ENCODE measurements around the gene LIN7C. TPM values are rescaled to one million over a fixed set of nuclear protein-coding genes. Genes with fewer than 3 reads are reported as not detected.

LIN7C gene
- total RNA-seq, 1 experiment from 2014 or later: 131 TPM

DNA sequence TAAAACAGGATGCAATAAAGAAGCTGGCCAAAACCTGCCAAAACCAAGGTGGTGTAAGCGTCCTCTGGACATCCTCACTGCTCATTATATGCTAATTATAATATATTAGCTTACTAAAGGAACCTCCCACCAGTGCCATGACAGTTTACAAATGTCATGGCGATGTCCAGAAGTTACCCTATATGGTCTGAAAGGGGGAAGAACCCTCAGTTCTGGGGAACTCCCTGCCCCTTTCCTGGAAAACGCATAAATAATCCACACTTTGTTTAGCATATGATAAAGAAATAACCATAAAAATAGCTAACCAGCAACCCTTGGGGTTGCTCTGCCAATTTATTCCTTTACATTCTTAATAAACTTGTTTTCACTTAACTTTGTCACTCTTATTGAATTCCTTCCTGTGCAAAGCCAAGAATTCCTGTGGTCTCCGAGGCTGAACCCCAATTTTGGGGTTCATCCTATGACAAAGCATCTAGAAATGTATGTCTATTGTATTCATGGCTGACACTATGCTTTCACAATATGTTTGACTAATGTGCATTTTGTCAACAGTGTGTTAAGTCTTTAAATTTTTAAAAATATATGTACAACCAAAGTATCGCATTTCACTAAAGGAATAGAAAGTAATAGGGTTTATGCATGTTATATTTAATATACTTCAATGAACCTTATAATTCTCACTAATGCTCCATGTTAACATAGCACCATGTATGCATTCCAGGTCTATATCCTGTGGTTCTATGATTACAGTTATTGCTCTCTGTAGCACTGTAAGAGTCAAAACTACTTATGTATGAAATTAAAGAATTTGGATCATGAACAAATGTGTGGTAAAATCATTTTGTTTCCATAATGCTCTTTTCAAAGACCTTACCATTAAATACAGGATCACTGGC, 59.0 kb downstream of the LIN7C start:
- H3K36me3 ChIP-seq (ENCODE audit: insufficient read depth, low read length, poor library complexity, severe bottlenecking): no peaks in the 10 kb centered on the region
- ChIA-PET POLR2A (ENCODE audit: low non-redundant PET) (no interaction called here), CTCF (no interaction called here)
- H3K27me3 ChIP-seq (replicated peaks; ENCODE audit: insufficient read depth, low read depth, low read length, poor library complexity): no peaks in the 10 kb centered on the region
- DNase-seq (ENCODE audit: low spot score): no peak
- H3K9me3 ChIP-seq (ENCODE audit: low read depth, low read length, poor library complexity, severe bottlenecking): no peaks in the 10 kb centered on the region
- H3K27ac ChIP-seq (ENCODE audit: low read depth, low read length, poor library complexity, severe bottlenecking): no peak overlapping the region
- peaks cover 40% of the 10 kb centered on the region for H3K4me1 ChIP-seq (ENCODE audit: insufficient read depth, low read length, poor library complexity, severe bottlenecking)
- TF ChIP-seq EZH2 (IDR thresholded peaks at IDR 0.05; ENCODE audit: borderline replicate concordance, low read depth, low read length, poor library complexity, severe bottlenecking) (no peak), CTCF (conservative IDR thresholded peaks at IDR 0.05; ENCODE audit: low read depth, low read length) (no peak)
- no TSS peak for BruUV-seq (replicated peaks)
- H3K4me3 ChIP-seq (ENCODE audit: low read depth, low read length, poor library complexity, severe bottlenecking): no peak overlapping the region
- intact Hi-C loops (cut with micrococcal nuclease; ENCODE audit: unreplicated experiment): no loop called here

DNA sequence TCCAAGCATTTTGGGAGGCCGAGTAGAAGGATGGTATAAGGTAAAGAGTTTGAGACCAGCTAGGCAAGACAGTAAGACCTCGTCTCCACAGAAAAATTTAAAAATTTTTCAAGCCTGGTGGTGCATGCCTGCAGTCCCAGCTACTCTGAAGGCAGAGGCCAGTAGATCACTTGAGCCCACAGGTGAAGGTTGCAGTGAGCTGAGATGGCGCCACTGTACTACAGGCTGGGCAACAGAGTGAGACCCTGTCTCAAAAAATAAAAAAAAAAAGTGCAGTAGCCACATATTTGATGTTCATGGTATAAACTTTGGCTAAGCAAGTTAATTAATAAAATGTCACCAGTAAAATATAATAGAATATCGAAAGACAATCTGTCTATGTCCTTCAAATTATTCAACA, 60.9 kb downstream of the LIN7C start:
- no peak for TF ChIP-seq CTCF (conservative IDR thresholded peaks at IDR 0.05; ENCODE audit: low read depth, low read length)
- TF ChIP-seq EZH2 (IDR thresholded peaks at IDR 0.05; ENCODE audit: borderline replicate concordance, low read depth, low read length, poor library complexity, severe bottlenecking): no peak
- Histone ChIP-seq H3K27ac (ENCODE audit: low read depth, low read length, poor library complexity, severe bottlenecking) (no peak overlapping the region), H3K36me3 (ENCODE audit: insufficient read depth, low read length, poor library complexity, severe bottlenecking) (no peaks in the 10 kb centered on the region), H3K27me3 (replicated peaks; ENCODE audit: insufficient read depth, low read depth, low read length, poor library complexity) (no peaks in the 10 kb centered on the region), H3K4me1 (ENCODE audit: insufficient read depth, low read length, poor library complexity, severe bottlenecking) (peaks cover 23% of the 10 kb centered on the region), H3K4me3 (ENCODE audit: low read depth, low read length, poor library complexity, severe bottlenecking) (no peak overlapping the region), H3K9me3 (ENCODE audit: low read depth, low read length, poor library complexity, severe bottlenecking) (no peaks in the 10 kb centered on the region)
- intact Hi-C loops (cut with micrococcal nuclease; ENCODE audit: unreplicated experiment): no loop called here
- DNase-seq (ENCODE audit: low spot score): no peak
- CTCF ChIA-PET: no interaction called here
- BruUV-seq (replicated peaks): no TSS peak
- POLR2A ChIA-PET (ENCODE audit: low non-redundant PET): no interaction called here

DNA sequence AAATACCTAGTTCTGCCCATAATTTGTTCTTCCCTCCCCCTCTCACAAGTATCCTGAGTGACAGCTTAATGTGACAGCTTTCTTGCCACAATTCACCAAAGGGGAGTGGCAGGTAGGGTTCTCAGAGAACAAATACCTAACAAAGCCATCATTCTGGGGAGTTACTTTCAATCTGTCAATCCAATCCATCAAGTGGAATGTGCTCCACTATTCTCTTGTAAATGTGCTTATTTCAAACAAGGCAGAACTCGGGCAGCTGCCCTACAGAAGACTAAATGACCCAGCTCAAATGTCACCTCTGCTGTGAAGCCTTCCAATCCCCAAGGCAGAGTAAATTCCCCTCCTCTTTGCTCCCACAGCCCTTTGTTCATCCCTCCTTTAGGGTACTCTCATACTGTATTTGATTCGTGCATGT, 61.8 kb downstream of the LIN7C start:
- intact Hi-C loops (cut with micrococcal nuclease; ENCODE audit: unreplicated experiment): no loop called here
- Histone ChIP-seq H3K36me3 (ENCODE audit: insufficient read depth, low read length, poor library complexity, severe bottlenecking) (no peaks in the 10 kb centered on the region), H3K27ac (ENCODE audit: low read depth, low read length, poor library complexity, severe bottlenecking) (no peak overlapping the region), H3K27me3 (replicated peaks; ENCODE audit: insufficient read depth, low read depth, low read length, poor library complexity) (no peaks in the 10 kb centered on the region), H3K9me3 (ENCODE audit: low read depth, low read length, poor library complexity, severe bottlenecking) (no peaks in the 10 kb centered on the region), H3K4me3 (ENCODE audit: low read depth, low read length, poor library complexity, severe bottlenecking) (no peak overlapping the region), H3K4me1 (ENCODE audit: insufficient read depth, low read length, poor library complexity, severe bottlenecking) (peaks cover 23% of the 10 kb centered on the region)
- TF ChIP-seq EZH2 (IDR thresholded peaks at IDR 0.05; ENCODE audit: borderline replicate concordance, low read depth, low read length, poor library complexity, severe bottlenecking) (no peak), CTCF (conservative IDR thresholded peaks at IDR 0.05; ENCODE audit: low read depth, low read length) (no peak)
- ChIA-PET POLR2A (ENCODE audit: low non-redundant PET) (interaction anchor here (0.6 kb wide), 2 partner anchors 28 to 53 kb away, joined by 3 to 8 read pairs; partner anchors contain the start of gene LGR4), CTCF (no interaction called here)
- DNase-seq (ENCODE audit: low spot score): no peak
- BruUV-seq (replicated peaks): no TSS peak

Small RNAs within 50 kb of the gene (microRNA-seq; reads per million reads assigned to microRNA genes)
- gene MIR8087: not detected

Other genes with a start within 250 kb of the LIN7C start
- gene CCDC34, start 143.6 kb downstream of the LIN7C start, total RNA-seq (2021): 101 and 105 TPM in 2 replicates
- 24.7 and 27.9 TPM in 2 replicates for gene LGR4, start 34.0 kb downstream of the LIN7C start, total RNA-seq (2021)
- 0.07 and 0.09 TPM in 2 replicates for gene BDNF, start 193.7 kb upstream of the LIN7C start, total RNA-seq (2021)

Data from A673 (cell line).